Stimulated activated CD4-positive, alpha-beta T cell treated with anti-CD3 and anti-CD28 coated beads, Interleukin-2, amount 100 ng/mL, for 4 hours (primary cell): ENCODE data around the gene EXPH5.
A peak's percentile ranks its signal among the peaks of the same experiment; 100 is the strongest.
"Not testable (repeated sequence)": the region's sequence is repeated elsewhere in the genome, so short reads cannot be mapped to it uniquely, and the experiment has no call there.

ENCODE experiments used
- DNase-seq: peaks from one replicate; pipeline ENCODE4 v3.0.0-alpha.2; 2020; ENCODE audit warnings: low read depth

EXPH5 gene

DNA sequence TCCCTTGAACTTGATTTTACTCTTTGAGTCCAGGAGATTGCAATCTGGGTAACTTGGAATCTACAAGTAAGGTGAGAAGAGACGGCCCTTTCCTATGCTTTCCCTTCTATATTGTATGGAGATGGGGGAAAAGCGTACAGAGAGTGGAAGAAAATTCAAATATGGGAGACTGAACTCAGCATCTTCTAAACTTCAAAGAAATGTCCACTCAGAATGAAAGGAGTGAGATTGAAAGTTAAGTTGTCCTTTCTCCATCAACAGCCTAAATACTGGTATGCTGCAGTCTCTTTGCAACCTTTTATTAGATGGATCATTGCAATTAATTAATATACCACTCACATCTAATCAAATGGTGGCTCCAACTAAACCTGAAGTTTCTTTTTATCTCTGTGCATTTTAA, 6.4 kb upstream of the EXPH5 start:
- no peak for DNase-seq

DNA sequence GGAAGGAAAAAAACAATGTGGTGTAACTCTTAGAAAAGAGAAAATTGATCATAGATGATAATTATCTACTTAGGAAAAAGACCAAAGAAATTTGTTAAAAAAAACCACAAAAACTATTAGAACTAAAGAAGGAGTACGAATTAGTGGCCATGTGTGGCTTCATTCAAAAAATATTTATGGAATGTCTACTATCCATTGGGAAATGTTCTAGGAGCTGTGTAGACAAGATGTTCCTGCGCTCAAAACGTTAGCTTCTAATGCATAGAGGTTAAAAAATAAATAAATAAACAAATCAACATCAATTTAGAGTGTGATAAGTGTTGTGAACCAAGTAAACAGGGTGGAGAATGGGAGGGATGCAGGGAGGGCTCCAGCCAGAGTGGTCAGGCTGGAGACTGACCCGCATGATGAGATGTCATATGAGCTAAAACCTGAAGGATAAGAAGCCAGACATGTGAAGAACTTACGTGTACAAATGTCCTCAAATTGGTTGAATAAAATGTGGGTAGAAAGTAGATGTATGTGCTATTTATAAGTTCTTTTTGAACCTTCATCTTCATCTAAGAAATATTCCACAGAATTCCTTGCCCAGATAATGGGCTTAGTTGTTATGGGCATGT, 4.3 kb upstream of the EXPH5 start:
- no peak for DNase-seq

DNA sequence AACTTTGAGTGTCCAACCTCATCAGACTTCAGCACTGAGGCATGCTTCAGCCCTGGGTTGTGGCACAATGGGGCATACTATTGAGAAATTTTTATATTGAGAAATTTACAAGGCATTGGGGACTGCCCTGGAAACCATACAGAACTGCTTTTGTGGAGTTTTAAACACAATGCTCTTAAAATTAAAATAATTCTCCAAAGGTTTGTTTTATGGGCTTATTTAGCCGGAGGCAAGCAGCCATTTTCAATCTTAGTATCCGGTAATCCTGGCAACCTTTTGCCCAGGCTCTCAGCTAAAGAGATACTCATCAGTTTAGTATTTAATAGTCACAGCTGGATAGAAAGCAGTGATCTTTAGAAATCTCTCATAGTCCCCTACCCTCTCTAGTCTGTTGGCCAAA, 3.1 kb upstream of the EXPH5 start:
- no peak for DNase-seq

DNA sequence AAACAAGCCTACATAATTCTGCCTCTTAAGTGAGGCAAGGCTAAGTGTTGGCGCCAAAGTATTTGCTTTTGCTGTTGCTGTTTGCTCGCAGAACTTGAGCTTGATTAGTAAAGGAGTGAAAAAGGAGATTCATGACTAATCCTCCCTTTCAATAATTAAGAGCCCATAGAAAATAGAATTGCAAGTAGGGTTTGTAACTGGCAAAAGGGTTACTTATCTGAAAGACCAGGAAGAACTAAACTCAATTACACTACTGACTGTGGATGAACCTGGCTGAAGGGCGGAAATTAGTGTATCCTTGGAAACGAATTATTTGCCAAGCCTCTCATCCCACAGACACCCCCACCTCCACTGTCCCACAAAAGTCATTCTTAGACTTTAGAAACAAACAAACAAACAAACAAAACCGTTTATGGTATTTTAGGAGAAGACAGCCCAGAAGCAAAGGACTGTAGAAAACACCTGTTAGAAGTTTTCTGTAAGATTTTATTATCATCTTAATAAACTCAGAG, 411 bp upstream of the EXPH5 start:
- DNase-seq, result no peak

DNA sequence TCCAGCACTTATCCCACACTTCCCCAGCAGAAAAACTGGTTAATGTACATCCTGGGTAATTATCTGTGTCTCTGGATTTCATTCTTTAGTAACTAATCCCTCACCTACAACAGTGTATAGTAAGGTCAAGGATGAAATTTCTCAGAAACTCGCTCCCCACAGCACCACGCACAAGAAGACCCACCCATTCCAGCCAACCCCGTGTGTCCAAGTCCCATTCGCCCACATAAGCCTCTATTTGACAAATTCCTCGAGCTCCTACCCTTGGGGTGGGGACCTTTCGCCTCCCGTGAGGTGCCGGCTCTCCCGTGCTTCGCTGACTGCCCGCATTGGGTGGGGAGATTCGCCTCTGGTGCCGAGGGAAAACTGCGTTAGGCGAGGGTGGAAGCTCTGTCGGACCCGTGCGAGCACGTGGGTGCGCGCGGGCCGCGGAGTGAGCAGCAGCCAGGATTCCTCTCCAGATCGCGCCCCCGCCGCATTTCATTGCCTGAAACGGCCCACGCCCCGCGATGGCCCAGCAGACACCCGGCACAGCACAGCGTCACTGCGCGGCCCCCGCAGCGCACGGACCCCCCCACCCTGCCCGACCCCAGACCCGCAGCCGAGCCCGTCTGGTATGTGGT, 866 bp downstream of the EXPH5 start:
- peak; percentile 49 for DNase-seq

DNA sequence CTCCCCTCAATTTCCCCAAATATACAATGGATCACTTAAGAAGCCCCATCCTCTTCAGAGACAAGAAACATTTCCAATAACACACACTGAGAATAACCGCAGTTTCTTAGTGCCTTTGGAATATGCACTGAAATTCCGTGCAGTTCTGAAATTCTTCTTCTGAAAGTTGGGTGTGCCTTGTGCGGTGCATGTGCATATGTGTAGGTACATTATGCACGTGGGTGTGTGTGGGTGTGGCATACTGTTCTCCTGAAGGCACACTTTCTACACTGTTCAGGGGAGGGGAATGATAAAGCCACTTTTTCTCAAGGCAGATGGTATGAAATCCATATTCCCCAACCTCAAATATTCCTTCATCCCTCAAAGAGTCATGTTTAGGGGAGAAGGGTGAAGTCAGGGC, 1.7 kb downstream of the EXPH5 start:
- no peak for DNase-seq

DNA sequence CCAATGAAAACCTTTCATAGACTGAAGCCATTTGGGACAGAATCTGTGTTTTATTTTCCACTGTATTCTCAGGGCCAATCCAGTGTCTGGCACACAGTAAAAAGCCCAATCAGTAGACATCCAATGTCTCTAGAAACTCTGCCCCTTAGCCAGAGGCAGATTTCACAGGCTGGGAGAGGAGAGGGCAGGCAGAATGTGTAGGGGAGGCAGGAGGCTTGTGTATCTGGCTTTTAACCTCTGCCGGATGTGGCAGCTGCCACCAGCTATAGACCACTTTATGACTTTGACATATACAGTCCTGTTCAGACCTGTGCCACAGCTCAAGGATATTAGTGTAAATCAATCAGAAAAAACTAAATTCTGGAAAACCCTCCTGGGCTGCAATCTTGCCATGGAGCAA, 4.4 kb downstream of the EXPH5 start:
- no peak for DNase-seq

DNA sequence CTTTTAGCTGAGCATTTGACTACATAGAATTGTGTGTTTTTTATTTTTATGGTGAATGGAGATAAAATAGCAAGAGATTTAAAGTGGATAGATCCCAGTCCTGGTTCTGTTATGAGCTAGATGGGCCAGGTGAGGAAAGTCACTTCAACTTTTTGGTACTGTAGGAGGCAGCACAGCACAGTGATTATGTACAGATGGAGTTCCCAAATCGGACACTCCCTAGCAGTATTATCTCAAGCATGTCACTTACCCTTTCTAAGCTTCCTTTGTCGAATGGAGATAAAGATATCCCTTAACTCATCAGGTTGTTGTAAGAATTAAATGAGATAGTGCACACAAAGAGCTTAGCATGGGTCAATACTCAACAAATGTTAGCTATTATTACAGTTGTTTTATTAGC, 5.3 kb downstream of the EXPH5 start:
- DNase-seq, result no peak

DNA sequence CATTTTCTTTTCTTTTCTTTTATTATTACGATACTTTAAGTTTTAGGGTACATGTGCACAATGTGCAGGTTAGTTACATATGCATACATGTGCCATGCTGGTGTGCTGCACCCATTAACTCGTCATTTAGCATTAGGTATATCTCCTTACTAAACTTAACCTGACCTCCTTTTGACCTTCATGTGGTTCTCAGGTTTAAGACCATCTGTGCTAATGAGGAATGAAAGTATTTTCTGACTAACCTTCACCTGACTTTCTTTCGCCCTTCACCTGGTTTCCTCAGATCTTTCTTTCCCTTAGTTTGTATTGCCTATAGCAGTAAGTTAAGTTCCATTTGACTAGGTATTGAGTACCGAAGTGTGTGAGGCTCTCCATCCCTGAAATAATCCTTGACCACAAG, 6.5 kb downstream of the EXPH5 start:
- DNase-seq, result no peak

DNA sequence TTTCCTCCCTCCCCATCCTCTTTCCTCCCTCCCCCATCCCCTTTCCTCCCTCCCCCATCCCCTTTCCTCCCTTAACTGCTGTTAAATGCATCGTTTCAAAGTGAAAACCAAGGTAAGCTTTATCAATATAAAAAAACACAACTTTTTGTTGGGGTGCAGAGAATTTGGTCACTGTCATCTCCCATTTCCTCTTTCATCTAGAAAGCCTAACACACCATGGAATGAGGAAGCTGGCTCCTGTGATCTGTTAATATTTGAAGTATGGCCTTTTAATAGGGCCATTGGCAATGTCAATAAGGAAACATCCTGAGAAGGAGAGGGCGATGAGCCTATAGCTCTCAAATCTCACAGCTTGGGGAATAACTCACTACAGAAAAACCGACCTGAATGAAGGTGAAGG, 7.0 kb downstream of the EXPH5 start:
- no peak for DNase-seq

DNA sequence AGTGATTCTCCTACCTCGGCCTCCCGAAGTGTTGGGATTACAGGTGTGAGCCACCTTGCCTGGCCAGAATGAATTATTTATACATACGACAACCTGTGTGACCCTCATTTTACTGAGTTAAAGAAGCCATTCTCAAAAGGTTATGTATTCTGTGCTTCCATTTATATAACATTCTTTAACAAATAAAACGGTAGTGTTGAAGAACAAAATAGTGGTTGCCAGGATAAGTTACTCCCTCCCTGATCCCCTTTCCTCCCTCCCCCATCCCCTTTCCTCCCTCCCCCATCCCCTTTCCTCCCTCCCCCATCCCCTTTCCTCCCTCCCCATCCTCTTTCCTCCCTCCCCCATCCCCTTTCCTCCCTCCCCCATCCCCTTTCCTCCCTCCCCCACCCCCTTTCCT, 7.4 kb downstream of the EXPH5 start:
- not testable (repeated sequence) for DNase-seq

DNA sequence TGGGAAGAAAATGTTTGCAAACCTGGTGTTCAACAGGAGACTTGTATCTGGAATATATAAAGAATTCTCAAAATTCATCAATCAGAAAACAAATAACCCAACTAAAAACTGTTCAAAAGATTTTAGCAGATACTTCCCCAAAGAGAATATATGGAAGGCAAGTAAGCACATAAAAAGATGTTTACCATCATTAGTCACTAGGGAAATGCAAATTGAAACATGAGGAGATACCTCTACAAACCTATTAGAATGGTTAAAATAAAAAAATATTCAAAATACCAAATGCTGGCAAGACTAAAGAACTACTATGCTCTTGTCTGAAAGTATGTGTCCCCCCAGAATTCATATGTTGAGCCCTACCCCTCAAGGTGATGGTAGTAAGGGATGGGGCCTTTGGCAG, 8.6 kb downstream of the EXPH5 start:
- no peak for DNase-seq

DNA sequence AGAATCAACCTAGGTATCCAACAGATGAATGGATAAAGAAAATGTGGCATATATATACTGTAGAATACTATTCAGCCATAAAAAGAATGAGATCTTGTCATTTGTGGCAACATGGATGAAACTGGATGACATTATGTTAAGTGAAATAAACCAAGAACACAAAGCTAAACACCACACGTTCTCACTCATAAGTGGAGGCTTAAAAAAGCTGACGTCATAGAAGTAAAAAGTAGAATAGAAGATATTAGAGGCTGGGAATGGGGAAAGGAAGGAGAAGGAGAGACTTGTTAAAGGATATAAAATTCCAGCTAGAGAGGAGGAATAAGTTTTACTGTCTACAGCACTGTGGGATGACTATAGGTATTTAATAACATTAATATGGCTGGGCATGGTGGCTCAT, 12.9 kb downstream of the EXPH5 start:
- no peak for DNase-seq

DNA sequence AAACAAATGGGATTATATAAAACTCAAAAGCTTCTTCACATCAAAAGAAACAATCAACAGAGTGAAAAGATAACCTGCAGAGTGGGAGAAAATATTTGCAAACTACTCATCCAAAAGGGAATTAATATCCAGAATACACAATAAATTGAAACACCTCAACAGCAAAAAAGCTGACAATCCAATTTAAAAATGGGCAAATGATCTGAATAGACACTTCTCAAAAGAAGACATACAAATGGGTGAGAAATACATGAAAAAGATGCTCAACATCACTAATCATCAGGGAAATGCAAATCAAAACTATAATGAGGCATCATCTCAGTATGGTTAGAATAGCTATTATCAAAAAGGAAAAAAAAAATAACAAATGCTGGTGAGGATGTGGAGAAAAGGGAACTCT, 13.5 kb downstream of the EXPH5 start:
- DNase-seq, result no peak

DNA sequence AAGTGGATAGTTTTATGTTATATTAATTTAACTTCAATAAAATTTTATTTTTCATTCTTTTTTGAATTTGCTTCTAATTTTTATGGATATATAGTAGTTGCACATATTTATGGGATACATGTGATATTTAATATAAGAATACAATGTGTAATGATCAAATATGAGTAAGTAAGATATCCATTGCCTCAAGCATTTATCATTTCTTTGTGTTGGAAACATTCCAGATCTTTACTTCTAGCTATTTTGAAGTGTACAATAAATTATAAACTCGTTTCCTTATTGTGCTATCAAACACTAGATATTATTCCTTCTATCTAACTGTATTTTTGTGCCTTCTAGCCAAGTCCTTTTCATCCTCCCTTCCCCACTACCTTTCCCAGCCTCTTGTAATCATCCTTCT, 17.0 kb downstream of the EXPH5 start:
- DNase-seq, result no peak

DNA sequence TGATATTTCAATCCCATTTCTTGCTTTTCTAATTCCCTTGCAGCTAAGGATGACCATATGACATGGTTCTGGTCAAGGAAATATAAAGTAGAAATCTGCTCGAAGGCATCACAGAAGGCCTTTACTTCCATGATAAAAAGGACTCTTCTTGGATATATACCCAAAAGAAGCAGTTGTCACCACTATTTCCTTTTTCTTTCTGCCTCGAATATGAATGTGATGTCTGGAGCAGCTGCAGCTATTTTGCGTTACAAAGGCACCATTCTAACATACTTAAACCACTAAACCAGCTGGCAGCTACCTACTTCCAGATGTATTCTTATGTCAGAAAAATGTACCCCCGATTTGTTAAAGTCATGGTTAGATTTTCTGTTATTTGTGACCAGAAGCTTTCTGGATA, 18.9 kb downstream of the EXPH5 start:
- no peak for DNase-seq

DNA sequence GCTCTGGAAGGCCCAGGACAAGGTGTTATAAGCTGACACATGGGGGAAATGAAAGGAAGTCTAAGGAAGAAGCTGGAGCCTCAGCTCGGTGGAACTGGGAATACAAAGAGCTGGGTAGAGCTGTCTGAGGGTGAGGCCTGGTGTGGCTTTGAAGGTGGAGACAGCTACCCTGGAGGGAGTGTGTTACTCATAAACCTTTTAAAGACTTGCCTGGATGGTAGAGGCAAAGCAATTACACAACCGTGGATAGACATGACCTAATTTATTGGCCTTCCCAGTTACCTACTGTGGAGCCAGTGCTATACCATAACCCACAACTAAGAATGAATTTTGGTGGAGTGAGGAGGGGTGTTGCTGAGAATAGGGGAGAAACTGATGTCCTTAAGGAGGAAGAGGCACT, 22.6 kb downstream of the EXPH5 start:
- no peak for DNase-seq

DNA sequence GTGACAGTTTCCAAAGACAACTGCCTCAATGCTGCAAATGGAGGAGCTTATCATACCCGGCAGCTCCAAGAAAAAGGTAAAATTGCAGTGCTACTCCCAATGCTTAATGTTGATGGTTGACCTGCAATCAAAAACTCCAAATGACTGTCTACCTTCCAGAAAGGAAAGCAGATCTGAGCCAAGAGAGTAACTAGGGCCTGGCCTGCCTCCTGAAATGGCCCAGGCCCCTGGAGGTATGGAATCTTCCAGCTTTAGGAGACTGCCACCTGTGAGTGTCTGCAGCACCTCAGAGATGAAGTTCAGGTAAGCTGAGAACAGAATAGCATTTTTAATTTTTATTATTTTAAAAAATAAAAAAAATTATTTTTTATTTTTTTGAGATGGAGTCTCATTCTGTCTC, 23.7 kb downstream of the EXPH5 start:
- no peak for DNase-seq

DNA sequence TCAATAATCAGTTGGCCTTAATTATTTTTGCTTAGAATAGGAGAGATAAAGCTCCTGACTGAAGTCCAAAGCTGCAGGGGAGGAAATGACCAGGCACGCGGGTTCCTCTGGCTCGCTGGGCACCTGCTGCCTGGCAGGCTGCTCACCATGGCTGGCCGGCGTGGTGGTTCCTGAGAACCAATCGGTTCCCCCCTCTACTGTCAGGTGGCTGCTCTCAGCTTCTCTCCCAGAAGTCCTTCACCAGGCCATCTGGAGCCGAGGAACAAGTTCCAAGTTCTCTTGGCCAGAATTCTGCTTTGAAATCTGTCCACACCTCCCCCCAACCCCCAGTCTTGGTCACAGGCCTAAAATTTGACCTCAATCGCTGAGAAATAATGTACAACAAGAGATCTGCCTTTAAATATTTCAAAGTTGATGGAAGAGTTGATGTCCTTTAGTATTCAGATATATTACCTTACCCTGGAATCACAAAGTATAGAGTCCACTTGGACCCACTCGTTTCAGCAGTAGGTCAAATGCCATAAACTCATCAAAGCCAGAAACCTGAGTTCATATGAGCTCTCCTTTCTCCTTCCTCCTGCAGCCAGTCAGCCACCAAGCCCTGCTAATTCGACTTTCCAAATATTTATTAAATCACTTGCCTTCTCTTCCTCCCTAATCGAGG, 25.2 kb downstream of the EXPH5 start:
- no peak for DNase-seq

DNA sequence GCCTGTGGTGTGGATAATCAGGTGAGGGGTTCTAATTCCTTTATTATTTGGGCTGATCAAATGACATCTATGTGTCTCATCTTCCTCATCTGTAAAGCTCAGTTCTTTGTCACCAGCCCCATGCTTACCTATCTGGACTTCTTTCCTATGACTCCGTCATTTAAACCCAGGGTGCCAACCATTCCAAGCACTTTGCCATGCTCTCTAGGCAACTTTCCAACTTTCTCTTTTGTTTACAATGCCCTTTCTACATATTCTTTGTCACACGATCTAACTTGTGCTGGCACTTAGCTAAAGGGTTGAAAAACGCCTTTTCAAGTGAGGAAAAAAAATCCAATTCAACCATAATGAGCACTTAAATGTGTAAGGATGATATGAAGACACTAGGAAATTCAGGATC, 27.9 kb downstream of the EXPH5 start:
- DNase-seq, result no peak

DNA sequence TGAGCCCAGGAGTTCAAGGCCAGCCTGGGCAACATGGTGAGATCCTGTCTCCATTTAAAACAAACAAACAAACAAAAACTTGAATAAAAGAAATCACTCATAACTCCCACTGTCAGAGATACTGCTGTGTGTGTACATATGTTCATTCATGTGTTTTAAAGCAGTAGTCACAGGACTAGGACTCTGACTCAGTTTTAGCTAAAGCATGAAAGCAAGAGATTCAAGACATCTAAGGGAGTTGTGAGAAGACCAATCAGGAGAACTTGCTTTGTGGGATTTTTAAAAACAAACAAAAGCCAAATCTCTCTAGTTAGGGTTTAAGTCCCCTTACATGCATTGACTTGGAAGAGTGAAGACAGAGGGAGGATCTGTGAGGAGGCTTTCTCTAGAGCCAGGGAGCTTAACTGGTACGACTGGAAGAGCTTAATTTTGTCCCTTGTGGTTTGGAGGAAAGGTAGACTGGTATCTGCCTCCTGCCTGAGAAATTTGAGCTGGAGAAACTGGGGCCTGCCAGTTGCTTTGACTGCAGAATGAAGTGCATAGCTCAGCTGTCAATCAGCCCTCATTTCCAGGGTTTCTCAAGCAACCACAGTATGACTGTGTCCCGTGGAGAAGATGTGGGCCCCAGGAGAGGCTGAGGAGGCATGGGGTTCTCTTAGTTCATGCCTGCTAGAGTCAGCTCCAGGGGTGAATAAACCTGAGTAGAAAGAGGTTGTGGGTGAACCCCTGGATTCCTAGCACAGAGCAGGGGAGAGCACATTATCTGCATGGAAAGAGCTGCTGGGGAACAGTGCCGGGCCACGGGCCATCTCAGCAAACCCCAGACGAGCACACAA, 30.6 kb downstream of the EXPH5 start:
- DNase-seq, result no peak

DNA sequence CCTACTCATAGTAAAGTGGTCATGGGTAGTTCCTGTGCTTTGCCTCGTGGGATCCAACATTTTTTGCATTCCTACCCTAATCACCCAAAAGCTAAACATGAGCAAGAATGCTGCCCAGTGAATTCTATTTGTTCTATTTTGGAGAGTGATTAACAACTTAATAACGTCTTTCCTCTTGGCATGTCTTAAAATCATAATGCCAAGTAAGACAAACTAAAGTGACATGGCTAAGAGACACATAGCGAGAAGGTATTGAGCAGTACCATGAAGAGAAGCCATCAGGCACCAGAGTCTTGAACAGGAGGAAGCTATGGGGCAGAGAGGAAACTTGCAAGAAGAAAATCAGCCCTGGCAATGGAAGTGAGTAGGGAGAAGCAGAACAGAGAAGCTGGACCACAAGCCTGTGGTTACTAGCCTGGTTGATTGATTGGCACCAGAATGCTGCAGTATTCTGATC, 32.0 kb downstream of the EXPH5 start:
- DNase-seq, result no peak

DNA sequence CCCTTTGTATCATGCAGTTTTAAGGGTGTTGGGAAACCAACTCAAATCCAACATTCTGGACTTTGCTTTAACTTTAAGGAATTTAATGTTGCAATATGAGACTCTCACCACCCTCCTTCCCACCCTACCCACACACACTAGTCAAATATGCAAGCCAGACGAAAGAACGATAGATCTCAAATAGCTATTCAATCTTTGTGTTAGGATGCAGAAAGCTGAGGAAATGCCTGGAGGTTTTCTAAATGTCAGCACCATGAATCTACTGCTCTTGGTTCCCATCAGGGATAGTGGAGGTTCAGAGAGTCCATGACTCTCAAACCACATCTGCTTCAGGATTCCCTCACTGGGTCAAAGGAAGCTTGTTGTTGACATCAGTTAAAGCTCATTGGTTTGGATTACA, 33.7 kb downstream of the EXPH5 start:
- no peak for DNase-seq
